HCT116 (cell line): Measurements from ENCODE around the gene SH3PXD2A. TPM values are rescaled to one million over a fixed set of nuclear protein-coding genes. Genes with fewer than 3 reads are reported as not detected.

Experiments
- ATAC-seq: fragments of 200-7000 bp; cut with Tn5 transposase; 2 replicates; pipeline ENCODE4 v1.9.1; 2020; ENCODE audit warnings: mild to moderate bottlenecking, moderate library complexity
- BruUV-seq: library from RNA; stranded (reverse); fragments of 400-500 nt; replicated peaks from 2 replicates; lab custom pipeline; 2021; lab: Mats Ljungman, UMichigan
- CTCF ChIA-PET: fragments of 300-600 bp; sonication (Branson Sonifier 250); formaldehyde crosslinking; loops from one replicate; lab custom pipeline; 2021; ENCODE audit warnings: antibody characterized with exemption; lab: Charles Lee
- POLR2A ChIA-PET: fragments of 300-600, 350-600 bp; sonication (Branson Sonifier 250); formaldehyde crosslinking; loops from one replicate; lab custom pipeline; 2021; ENCODE audit warnings: antibody characterized with exemption; lab: Charles Lee
- RAD21 ChIA-PET, 2 experiments: fragments of 300-600 bp; sonication (Branson Sonifier 250); formaldehyde crosslinking; loops; one replicate each; lab custom pipeline; 2023; ENCODE audit warnings: low total read pairs in 2 of 2; ENCODE audit not compliant: uncharacterized antibody in 2 of 2, unreplicated experiment in 2 of 2, low non-redundant PET in 1 of 2; lab: Charles Lee
- DNase-seq: peaks from one replicate; pipeline ENCODE4 v3.0.0-alpha.2; 2010; ENCODE audit warnings: low read depth, low spot score
- H2AFZ ChIP-seq: fragments of 200-600 bp; shearing (Covaris generic), sonication (generic); 2 replicates; pipeline ENCODE4 v1.6.1; 2017; ENCODE audit warnings: low read depth, mixed run types, mixed read lengths, antibody characterized with exemption, low read length; ENCODE audit not compliant: poor library complexity, severe bottlenecking
- H3K27ac ChIP-seq: 2 replicates; pipeline ENCODE4 v1.5.1; 2012; ENCODE audit warnings: low read depth, low read length
- H3K27me3 ChIP-seq: fragments of 200-600 bp; sonication (generic); 2 replicates; pipeline ENCODE4 v1.6.1; 2016; ENCODE audit warnings: mixed run types, low read length, mixed read lengths; ENCODE audit not compliant: insufficient read depth
- H3K36me3 ChIP-seq, 2 experiments: fragments of 200-500 bp in 1 of 2; fragments of 200-600 bp in 1 of 2; sonication (Bioruptor generic) in 1 of 2; sonication (generic) in 1 of 2; 2 replicates each; pipeline versions ENCODE4 v1.5.1 to v1.6.1; 2014 to 2016; ENCODE audit warnings: low read length in 2 of 2, inconsistent platforms in 1 of 2, mixed read lengths in 1 of 2, mixed run types in 1 of 2; ENCODE audit not compliant: insufficient read depth in 2 of 2, control insufficient read depth in 1 of 2
- H3K4me1 ChIP-seq, 2 experiments: fragments of 200-600 bp in 1 of 2; sonication (generic) in 1 of 2; 2 replicates each; pipeline versions ENCODE4 v1.5.1 to v1.6.1; 2012 to 2017; ENCODE audit warnings: low read length in 2 of 2, inconsistent platforms in 1 of 2, mild to moderate bottlenecking in 1 of 2, mixed read lengths in 1 of 2, mixed run types in 1 of 2, moderate library complexity in 1 of 2; ENCODE audit not compliant: insufficient read depth in 2 of 2, control insufficient read depth in 1 of 2
- H3K4me2 ChIP-seq: fragments of 200-600 bp; sonication (generic); 2 replicates; pipeline ENCODE4 v1.6.1; 2017; ENCODE audit warnings: mixed run types, low read length, mixed read lengths
- H3K4me3 ChIP-seq, 2 experiments: fragments of 200-600 bp in 1 of 2; sonication (generic) in 1 of 2; replicated peaks in 1 of 2; 2 replicates each; pipeline ENCODE4 v1.5.1; 2011 to 2016; ENCODE audit warnings: low read length in 2 of 2, control low read depth in 1 of 2, low read depth in 1 of 2, mild to moderate bottlenecking in 1 of 2, mixed read lengths in 1 of 2, mixed run types in 1 of 2
- H3K79me2 ChIP-seq: fragments of 200-600 bp; sonication (generic); 2 replicates; pipeline ENCODE4 v1.6.1; 2017; ENCODE audit warnings: mild to moderate bottlenecking, mixed run types, low read length, moderate library complexity, mixed read lengths; ENCODE audit not compliant: insufficient read depth
- H3K9ac ChIP-seq: fragments of 200-600 bp; sonication (generic); 2 replicates; pipeline ENCODE4 v1.6.1; 2016; ENCODE audit warnings: low read length, mixed read lengths
- H3K9me2 ChIP-seq: fragments of 200-600 bp; sonication (generic), shearing (Covaris generic); 2 replicates; pipeline ENCODE4 v1.6.1; 2017; ENCODE audit warnings: mixed run types, mild to moderate bottlenecking, moderate library complexity; ENCODE audit not compliant: insufficient read depth
- H3K9me3 ChIP-seq, 2 experiments: fragments of 200-500 bp in 1 of 2; fragments of 200-600 bp in 1 of 2; sonication (Bioruptor generic) in 1 of 2; sonication (generic) in 1 of 2; 2 replicates each; pipeline ENCODE4 v1.6.1; 2014 to 2017; ENCODE audit warnings: low read length in 2 of 2, mixed read lengths in 2 of 2, inconsistent platforms in 1 of 2, low read depth in 1 of 2, mild to moderate bottlenecking in 1 of 2, mixed run types in 1 of 2, moderate library complexity in 1 of 2; ENCODE audit not compliant: control insufficient read depth in 1 of 2, insufficient read depth in 1 of 2
- H4K20me1 ChIP-seq: fragments of 200-600 bp; sonication (generic), shearing (Covaris generic); 2 replicates; pipeline ENCODE4 v1.6.1; 2017; ENCODE audit warnings: mixed run types, mild to moderate bottlenecking, moderate library complexity; ENCODE audit not compliant: insufficient read depth
- CBX3 ChIP-seq: IDR thresholded peaks from 2 replicates; pipeline ENCODE4 v1.6.1; 2012; ENCODE audit warnings: low read depth
- CEBPB ChIP-seq: IDR thresholded peaks from 2 replicates; pipeline ENCODE4 v1.6.1; 2012; ENCODE audit warnings: low read depth
- EZH2phosphoT487 ChIP-seq: fragments of 200-600 bp; IDR thresholded peaks from 2 replicates; pipeline ENCODE4 v1.6.1; 2018; ENCODE audit warnings: antibody characterized with exemption, borderline replicate concordance
- JUND ChIP-seq: IDR thresholded peaks from 2 replicates; pipeline ENCODE4 v1.6.1; 2012
- MAX ChIP-seq: IDR thresholded peaks from 2 replicates; pipeline ENCODE4 v1.6.1; 2012
- POLR2A ChIP-seq: IDR thresholded peaks from 2 replicates; pipeline ENCODE4 v1.7.0; 2011; ENCODE audit warnings: borderline replicate concordance; ENCODE audit not compliant: insufficient read depth, insufficient read length; ENCODE audit errors: extremely low read depth
- POLR2AphosphoS5 ChIP-seq: IDR thresholded peaks from 2 replicates; pipeline ENCODE4 v1.6.1; 2011; ENCODE audit warnings: mild to moderate bottlenecking, low read depth, low read length, moderate library complexity
- RAD21 ChIP-seq: IDR thresholded peaks from 2 replicates; pipeline ENCODE4 v1.6.1; 2012; ENCODE audit warnings: low read depth, mild to moderate bottlenecking
- SP1 ChIP-seq: IDR thresholded peaks from 2 replicates; pipeline ENCODE4 v1.6.1; 2012; ENCODE audit warnings: low read depth
- SRF ChIP-seq: IDR thresholded peaks from 2 replicates; pipeline ENCODE4 v1.6.1; 2012; ENCODE audit warnings: low read depth
- YY1 ChIP-seq: IDR thresholded peaks from 2 replicates; pipeline ENCODE4 v1.6.1; 2011; ENCODE audit warnings: low read length, low read depth, moderate library complexity, mild to moderate bottlenecking; ENCODE audit not compliant: insufficient replicate concordance; ENCODE audit errors: extremely low read depth
- ZBTB33 ChIP-seq: IDR thresholded peaks from 2 replicates; pipeline ENCODE4 v1.6.1; 2011; ENCODE audit warnings: mild to moderate bottlenecking, low read length, moderate library complexity; ENCODE audit not compliant: insufficient replicate concordance; ENCODE audit errors: extremely low read depth
- ZFX ChIP-seq: fragments of 450-650 bp; IDR thresholded peaks from 2 replicates; pipeline ENCODE4 v1.6.1; 2017
- intact Hi-C: fragments of 100-400 bp; cut with micrococcal nuclease; formaldehyde crosslinking; loops from 2 replicates; pipeline ENCODE4 v1.10.0; 2022
- total RNA-seq: library from RNA; stranded (reverse); gene quantifications from one replicate; pipeline ENCODE4 v1.2.1, GENCODE V29; 2021; ENCODE audit not compliant: unreplicated experiment

Gene SH3PXD2A
- total RNA-seq, 1 experiment from 2014 or later: 8.7 TPM

- ATAC-seq: no peak
- Histone ChIP-seq H3K4me1 (peaks cover 8 to 37% of the 10 kb centered on the region in 2 experiments; a peak in 3 of 4 replicates), H3K27ac (no peak overlapping the region)
These were observed 87.6 kb downstream of the SH3PXD2A start for GRCh38 chr10:103767756-103768155.

More at GRCh38 chr10:103767756-103768155, 87.6 kb downstream of the SH3PXD2A start:
- Histone ChIP-seq H3K9ac (no peak overlapping the region), H3K79me2 (no peaks in the 10 kb centered on the region), H3K9me3 (no peaks in the 10 kb centered on the region), H3K4me2 (no peak overlapping the region), H3K27me3 (no peaks in the 10 kb centered on the region), H4K20me1 (no peaks in the 10 kb centered on the region), H3K9me2 (no peaks in the 10 kb centered on the region), H3K4me3 (no peak overlapping the region), H3K36me3 (no peaks in the 10 kb centered on the region), H2AFZ (no peak overlapping the region)
- BruUV-seq: no TSS peak
- intact Hi-C loops: no loop called here
- RAD21 ChIA-PET: no interaction called here
- CTCF ChIA-PET: no interaction called here
- no peak for TF ChIP-seq MAX
- no peak for TF ChIP-seq SP1
- no peak for TF ChIP-seq CBX3
- no peak for TF ChIP-seq POLR2AphosphoS5
- TF ChIP-seq ZFX: no peak
- no peak for TF ChIP-seq JUND
- TF ChIP-seq SRF: no peak
- no peak for TF ChIP-seq POLR2A
- TF ChIP-seq YY1: no peak
- TF ChIP-seq RAD21: no peak
- TF ChIP-seq CEBPB: no peak
- no peak for TF ChIP-seq EZH2phosphoT487
- TF ChIP-seq ZBTB33: no peak
- no peak for DNase-seq
- POLR2A ChIA-PET: no interaction called here
